Pancreas (tissue), 10 donors: ENCODE measurements around the gene FAF2. TPM values are rescaled to one million over a fixed set of nuclear protein-coding genes. Genes with fewer than 3 reads are reported as not detected.

Source experiments
- ATAC-seq, 4 donors: fragments of 200-7000 bp; cut with Tn5 transposase; one replicate each; pipeline versions ENCODE4 v1.8.0 to v1.9.1; 2020; ENCODE audit warnings: mild to moderate bottlenecking in 4 of 4, moderate library complexity in 4 of 4
- DNase-seq, 6 donors: peaks; one replicate each; pipeline ENCODE4 v3.0.0-alpha.2; 2020
- FAIRE-seq: peaks from 2 replicates; lab custom pipeline; 2012; peaks lifted over from hg19 to GRCh38; lab: Jason Lieb, UNC
- H3K27ac ChIP-seq, 4 donors: fragments of 200-600 bp; sonication (generic); 1 replicate in 3 of 4; 2 replicates in 1 of 4; pipeline versions ENCODE4 v1.5.0 to v1.8.0; 2020
- H3K27me3 ChIP-seq, 4 donors: fragments of 200-600 bp; one replicate each; pipeline ENCODE4 v1.8.0; 2021
- H3K36me3 ChIP-seq, 3 donors: fragments of 200-600 bp; sonication (generic) in 1 of 3; one replicate each; pipeline versions ENCODE4 v1.5.0 to v1.8.0; 2020 to 2021
- H3K4me1 ChIP-seq, 3 donors: fragments of 200-600 bp; one replicate each; pipeline ENCODE4 v1.8.0; 2021
- H3K4me3 ChIP-seq, 4 donors: fragments of 200-600 bp; sonication (generic) in 2 of 4; one replicate each; pipeline versions ENCODE4 v1.5.0 to v1.8.0; 2020 to 2021
- H3K9me3 ChIP-seq, 4 donors: fragments of 200-600 bp; one replicate each; pipeline ENCODE4 v1.8.0; 2021
- CTCF ChIP-seq, 4 donors: fragments of 200-600 bp; sonication (generic) in 3 of 4; IDR thresholded peaks; one replicate each; pipeline versions ENCODE4 v1.5.0 to v1.8.0; 2021; ENCODE audit warnings: antibody characterized with exemption in 4 of 4
- WGBS, 2 donors: extraction: QIAGEN DNeasy Blood & Tissue Kit; methylation state at CpG; one replicate each; pipeline ENCODE4 v1.1.7; 2013; 5-methylcytosine and 5-hydroxymethylcytosine counted together
- intact Hi-C, 3 donors: fragments of 100-400 bp; cut with DNase I; formaldehyde crosslinking; loops; one replicate each; pipeline versions ENCODE4 v1.11.1 to v1.14.2; 2022
- polyA plus RNA-seq, 2 donors: library from polyadenylated mRNA; stranded (reverse); fragments of 200-250 nt; gene quantifications; one replicate each; pipeline ENCODE4 v1.2.3, GENCODE V29; 2013
- total RNA-seq, 6 donors: library from RNA; stranded (reverse); fragmentation: NEBNext Ultra II Directional in 4 of 6; extraction: Animal tissue kit (Norgen Biotek cat#: 25700) in 4 of 6; gene quantifications; one replicate each; pipeline versions ENCODE4 v1.2.1 to v1.2.4, GENCODE V29; 2021 to 2023
- donor health status: healthy with polysubstance abuse.
- donor health status: DM: no; HTN: no; CAD: no; lungs with moderate emphysema.
- donor health status: DM: no; HTN: no; CAD: no.
- donor health status: control.
- donor health status: control.
- donor health status: Bipolar disorder and iron deficiency.
- donor health status: DM: yes; HTN: yes; CAD: no.
- donor health status: DM: no; HTN: no; CAD: no.
- donor health status: DM: no; HTN: no; CAD: no.
- donor health status: DM: yes; HTN: yes; CAD: no.

The FAF2 gene
- total and polyA plus RNA-seq, 8 donors, result 6.8 to 18.0 (median 15.1) TPM

GRCh38 chr5:176425791-176426190 lies 22.4 kb upstream of the FAF2 start:
- WGBS, 2 donors, result 74 to 93% methylated on average over 1 of the region's 1 CpG
- H3K36me3 ChIP-seq, result no peaks in the 10 kb centered on the region
- no peaks in the 10 kb centered on the region for H3K9me3 ChIP-seq
- FAIRE-seq, result no peak
- H3K27me3 ChIP-seq, result no peaks in the 10 kb centered on the region
- TF ChIP-seq CTCF (IDR thresholded peaks at IDR 0.05), result no peak
- ATAC-seq, result no peak
- intact Hi-C loops, result no loop called here
- no peak overlapping the region for H3K4me3 ChIP-seq
- no peak overlapping the region for H3K27ac ChIP-seq
- no peaks in the 10 kb centered on the region for H3K4me1 ChIP-seq
- no peak for DNase-seq

GRCh38 chr5:176426876-176427275 lies 21.3 kb upstream of the FAF2 start:
- FAIRE-seq (no peak), ATAC-seq (no peak), DNase-seq (no peak)
- TF ChIP-seq CTCF (IDR thresholded peaks at IDR 0.05), result no peak
- Histone ChIP-seq H3K27me3 (no peaks in the 10 kb centered on the region), H3K4me3 (no peak overlapping the region), H3K27ac (no peak overlapping the region), H3K9me3 (no peaks in the 10 kb centered on the region), H3K36me3 (no peaks in the 10 kb centered on the region), H3K4me1 (no peaks in the 10 kb centered on the region)
- intact Hi-C loops, result no loop called here
- 43 to 86% methylated on average over 1 of the region's 1 CpG for WGBS, 2 donors

- intact Hi-C loops, result no loop called here
- WGBS, 2 donors, result 47 to 54% methylated on average over 4 of the region's 4 CpGs
- H3K36me3 ChIP-seq, result no peaks in the 10 kb centered on the region
- no peak for TF ChIP-seq CTCF (IDR thresholded peaks at IDR 0.05)
- DNase-seq (no peak), FAIRE-seq (no peak), ATAC-seq (no peak)
- H3K4me3 ChIP-seq, result no peak overlapping the region
- no peaks in the 10 kb centered on the region for H3K27me3 ChIP-seq
- no peaks in the 10 kb centered on the region for H3K9me3 ChIP-seq
- no peak overlapping the region for H3K27ac ChIP-seq
- H3K4me1 ChIP-seq, result no peaks in the 10 kb centered on the region
These were observed 20.2 kb upstream of the FAF2 start for GRCh38 chr5:176427971-176428370.

GRCh38 chr5:176429972-176430371 lies 18.2 kb upstream of the FAF2 start:
- H3K27ac ChIP-seq, result no peak overlapping the region
- no peaks in the 10 kb centered on the region for H3K36me3 ChIP-seq
- no peak overlapping the region for H3K4me3 ChIP-seq
- H3K9me3 ChIP-seq, result no peaks in the 10 kb centered on the region
- no peaks in the 10 kb centered on the region for H3K27me3 ChIP-seq
- TF ChIP-seq CTCF (IDR thresholded peaks at IDR 0.05), result no peak
- ATAC-seq (no peak), FAIRE-seq (no peak), DNase-seq (no peak)
- 56 to 59% methylated on average over 4 of the region's 4 CpGs for WGBS, 2 donors
- H3K4me1 ChIP-seq, result no peaks in the 10 kb centered on the region
- intact Hi-C loops, result no loop called here

- 87 to 91% methylated on average over 4 of the region's 5 CpGs for WGBS, 2 donors
- FAIRE-seq (no peak), ATAC-seq (no peak), DNase-seq (no peak)
- no peaks in the 10 kb centered on the region for H3K36me3 ChIP-seq
- no peaks in the 10 kb centered on the region for H3K4me1 ChIP-seq
- H3K27me3 ChIP-seq, result no peaks in the 10 kb centered on the region
- H3K4me3 ChIP-seq, result no peak overlapping the region
- intact Hi-C loops, result no loop called here
- no peak overlapping the region for H3K27ac ChIP-seq
- no peak for TF ChIP-seq CTCF (IDR thresholded peaks at IDR 0.05)
- no peaks in the 10 kb centered on the region for H3K9me3 ChIP-seq
These were observed 15.5 kb upstream of the FAF2 start for GRCh38 chr5:176432707-176433106.
